NOMO-1 treated with dmso at 0.1 percent for 144 hours (cell line): ENCODE results near the gene TTC33.
A peak's percentile ranks its signal among the peaks of the same experiment; 100 is the strongest.

ENCODE experiments used
- DNase-seq: peaks from one replicate; lab custom pipeline; 2025; ENCODE audit not compliant: unreplicated experiment; lab: John Stamatoyannopoulos, UW

Gene TTC33

DNA sequence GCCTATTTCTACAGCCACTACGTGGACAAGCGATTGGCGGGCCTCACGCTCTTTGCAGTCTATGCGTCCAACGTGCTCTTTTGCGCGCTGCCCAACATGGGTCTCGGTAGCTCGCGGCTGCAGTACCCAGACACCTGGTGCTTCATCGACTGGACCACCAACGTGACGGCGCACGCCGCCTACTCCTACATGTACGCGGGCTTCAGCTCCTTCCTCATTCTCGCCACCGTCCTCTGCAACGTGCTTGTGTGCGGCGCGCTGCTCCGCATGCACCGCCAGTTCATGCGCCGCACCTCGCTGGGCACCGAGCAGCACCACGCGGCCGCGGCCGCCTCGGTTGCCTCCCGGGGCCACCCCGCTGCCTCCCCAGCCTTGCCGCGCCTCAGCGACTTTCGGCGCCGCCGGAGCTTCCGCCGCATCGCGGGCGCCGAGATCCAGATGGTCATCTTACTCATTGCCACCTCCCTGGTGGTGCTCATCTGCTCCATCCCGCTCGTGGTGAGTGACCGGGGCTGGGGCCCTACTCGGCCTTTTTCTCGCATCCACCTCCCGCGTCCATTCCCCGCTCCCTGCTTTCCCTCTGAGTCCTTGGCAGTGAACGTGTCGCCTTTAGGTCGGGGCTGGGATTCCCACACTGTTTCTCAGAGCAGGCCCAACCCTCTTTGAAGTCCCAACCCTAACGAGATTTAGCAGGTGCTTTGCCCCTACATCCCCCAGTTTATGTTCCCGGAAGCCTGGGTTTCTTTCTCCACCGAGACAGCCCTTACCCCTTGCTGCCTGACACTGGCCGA is 74.2 kb downstream of the TTC33 start:
- peak; percentile 74 for DNase-seq

DNA sequence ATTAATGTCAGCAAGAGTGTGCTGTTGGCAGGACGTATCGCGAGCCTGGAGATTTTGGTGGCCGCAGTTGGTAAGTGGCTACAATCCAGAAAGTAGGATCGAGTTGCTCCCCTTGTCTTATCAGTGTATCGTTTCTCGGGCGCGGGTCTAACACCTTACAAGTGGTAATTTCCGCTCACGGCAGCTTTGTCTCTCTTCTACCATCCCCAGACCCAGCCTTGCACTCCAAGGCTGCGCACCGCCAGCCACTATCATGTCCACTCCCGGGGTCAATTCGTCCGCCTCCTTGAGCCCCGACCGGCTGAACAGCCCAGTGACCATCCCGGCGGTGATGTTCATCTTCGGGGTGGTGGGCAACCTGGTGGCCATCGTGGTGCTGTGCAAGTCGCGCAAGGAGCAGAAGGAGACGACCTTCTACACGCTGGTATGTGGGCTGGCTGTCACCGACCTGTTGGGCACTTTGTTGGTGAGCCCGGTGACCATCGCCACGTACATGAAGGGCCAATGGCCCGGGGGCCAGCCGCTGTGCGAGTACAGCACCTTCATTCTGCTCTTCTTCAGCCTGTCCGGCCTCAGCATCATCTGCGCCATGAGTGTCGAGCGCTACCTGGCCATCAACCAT is 74.9 kb downstream of the TTC33 start:
- peak; percentile 35 for DNase-seq

DNA sequence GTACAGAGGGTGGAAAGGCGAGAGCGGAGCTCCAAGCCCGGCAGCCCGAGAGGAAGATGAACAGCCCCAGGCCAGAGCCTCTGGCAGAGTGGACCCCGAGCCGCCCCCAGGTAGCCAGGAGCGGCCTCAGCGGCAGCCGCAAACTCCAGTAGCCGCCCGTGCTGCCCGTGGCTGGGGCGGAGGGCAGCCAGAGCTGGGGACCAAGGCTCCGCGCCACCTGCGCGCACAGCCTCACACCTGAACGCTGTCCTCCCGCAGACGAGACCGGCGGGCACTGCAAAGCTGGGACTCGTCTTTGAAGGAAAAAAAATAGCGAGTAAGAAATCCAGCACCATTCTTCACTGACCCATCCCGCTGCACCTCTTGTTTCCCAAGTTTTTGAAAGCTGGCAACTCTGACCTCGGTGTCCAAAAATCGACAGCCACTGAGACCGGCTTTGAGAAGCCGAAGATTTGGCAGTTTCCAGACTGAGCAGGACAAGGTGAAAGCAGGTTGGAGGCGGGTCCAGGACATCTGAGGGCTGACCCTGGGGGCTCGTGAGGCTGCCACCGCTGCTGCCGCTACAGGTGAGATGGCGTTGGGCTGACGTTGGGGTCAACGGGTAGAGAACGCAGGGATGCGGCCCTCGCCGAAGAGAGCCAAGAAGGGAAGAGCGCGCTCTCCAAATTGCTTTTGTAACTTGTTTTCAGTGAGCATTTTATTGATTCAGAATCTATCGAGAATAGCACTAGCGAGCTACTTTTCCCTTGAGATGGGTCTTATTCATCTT is 75.7 kb downstream of the TTC33 start, which contains the start of gene PTGER4:
Gene PTGER4 (plus strand): TSS at position 3 of the 769 bp plus-strand sequence. CDS start 1,079 bp downstream, outside the sequence.
- DNase-seq: no peak

DNA sequence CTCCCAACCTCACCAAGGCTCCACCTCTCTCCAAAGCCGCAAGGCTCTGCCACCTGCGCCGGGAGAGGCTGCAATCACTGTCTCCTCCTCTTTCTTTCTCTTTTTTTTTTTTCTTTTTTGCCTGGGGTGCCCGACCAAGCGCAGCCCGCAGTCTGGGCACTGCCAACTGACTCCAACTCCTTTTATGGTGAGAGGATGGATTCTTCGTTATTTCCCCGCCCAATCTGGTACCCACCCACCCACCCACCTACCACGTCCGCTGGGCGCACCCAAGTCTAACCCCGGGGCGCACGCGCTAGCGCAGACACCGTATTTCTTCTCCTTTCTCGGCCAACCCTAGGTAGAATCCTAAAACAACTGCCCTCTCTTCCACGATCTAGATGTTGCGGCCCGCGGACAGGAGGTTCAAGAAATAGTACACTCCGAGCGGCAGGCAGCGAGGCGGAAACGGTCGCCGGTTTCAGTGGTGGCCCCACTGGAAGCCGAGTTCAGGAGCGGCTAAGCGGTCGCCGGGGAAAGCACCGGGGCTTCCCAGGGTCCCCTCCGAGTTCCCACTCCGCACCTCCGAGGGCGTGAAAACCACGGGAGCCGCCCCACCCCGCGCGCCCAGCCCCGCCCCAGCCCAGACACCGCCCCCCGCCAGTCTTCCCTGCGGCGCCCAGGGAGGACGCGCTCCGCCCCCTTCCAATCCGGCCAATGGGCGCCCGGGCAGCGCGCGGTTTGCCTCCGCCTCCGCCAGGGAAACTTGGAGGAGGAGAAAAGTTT is 76.4 kb downstream of the TTC33 start:
- peak; percentile 99 for DNase-seq

DNA sequence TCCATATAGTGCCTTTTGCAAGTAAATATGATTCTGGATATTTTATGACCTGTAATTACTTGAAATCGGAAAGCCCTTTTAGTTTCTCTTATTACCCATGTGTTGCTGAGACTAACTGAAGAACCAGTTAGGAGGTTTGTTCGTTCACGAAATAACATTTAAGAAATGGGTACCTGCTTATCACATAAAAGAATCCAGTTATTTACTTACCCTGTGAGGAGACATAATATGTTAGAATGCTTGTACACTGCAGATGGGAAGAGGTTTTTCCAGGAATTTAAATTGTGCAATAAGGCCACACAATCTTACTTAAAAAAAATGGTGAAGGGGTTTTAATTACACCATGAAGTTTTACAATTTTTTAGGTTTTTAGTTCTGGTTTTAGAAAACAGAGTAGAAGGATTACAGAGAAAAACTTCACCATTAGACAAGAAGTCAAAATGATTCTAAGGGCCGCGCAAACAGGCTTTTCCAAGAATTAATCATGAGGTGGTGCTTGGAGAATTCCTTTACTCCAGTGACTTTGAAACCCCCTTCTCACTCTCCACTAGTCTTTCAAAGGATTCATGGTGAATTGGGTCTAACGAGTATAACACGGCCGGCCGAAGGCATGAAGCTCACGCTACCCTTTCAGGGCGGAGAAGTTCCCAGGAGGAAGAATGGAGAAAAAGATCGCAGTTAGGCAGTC is 77.2 kb downstream of the TTC33 start:
- no peak for DNase-seq

DNA sequence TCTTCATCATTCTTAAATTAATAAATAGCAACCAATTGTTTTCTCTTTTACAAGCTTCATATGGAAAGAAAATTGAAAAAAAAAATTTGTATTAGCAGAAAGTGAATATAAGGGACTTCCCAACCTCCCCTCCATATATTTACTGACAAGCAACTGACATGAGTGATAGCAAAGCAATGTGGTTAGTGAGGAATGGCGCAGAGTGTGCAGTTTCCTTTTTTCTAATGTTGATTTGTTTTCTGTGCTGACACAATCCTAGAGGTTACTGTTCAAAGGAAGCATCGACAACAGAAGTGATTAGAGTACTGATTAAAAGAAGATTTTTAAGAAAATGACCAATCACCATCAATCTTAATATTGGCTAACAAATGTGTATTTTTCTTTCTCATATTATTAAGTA is 77.7 kb downstream of the TTC33 start:
- peak; percentile 45 for DNase-seq

DNA sequence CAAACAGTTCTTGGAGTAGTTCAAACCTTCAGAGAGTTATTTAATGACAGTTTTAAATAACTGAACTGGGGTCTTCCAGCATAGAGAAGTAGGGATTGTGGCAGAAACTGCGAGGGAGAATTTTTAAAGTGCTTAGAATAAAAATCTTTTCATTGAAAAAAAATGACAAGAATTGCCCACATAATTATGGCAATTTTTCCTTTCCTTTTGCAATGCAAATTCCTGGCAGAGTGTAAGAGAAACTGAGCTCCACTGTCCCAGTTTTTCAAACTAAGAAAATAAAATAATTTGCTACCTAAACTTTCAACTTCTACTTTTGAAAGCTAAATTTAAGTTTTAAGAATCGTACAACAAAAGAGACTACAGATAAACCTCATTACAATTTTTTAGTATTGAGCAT is 78.3 kb downstream of the TTC33 start:
- no peak for DNase-seq

DNA sequence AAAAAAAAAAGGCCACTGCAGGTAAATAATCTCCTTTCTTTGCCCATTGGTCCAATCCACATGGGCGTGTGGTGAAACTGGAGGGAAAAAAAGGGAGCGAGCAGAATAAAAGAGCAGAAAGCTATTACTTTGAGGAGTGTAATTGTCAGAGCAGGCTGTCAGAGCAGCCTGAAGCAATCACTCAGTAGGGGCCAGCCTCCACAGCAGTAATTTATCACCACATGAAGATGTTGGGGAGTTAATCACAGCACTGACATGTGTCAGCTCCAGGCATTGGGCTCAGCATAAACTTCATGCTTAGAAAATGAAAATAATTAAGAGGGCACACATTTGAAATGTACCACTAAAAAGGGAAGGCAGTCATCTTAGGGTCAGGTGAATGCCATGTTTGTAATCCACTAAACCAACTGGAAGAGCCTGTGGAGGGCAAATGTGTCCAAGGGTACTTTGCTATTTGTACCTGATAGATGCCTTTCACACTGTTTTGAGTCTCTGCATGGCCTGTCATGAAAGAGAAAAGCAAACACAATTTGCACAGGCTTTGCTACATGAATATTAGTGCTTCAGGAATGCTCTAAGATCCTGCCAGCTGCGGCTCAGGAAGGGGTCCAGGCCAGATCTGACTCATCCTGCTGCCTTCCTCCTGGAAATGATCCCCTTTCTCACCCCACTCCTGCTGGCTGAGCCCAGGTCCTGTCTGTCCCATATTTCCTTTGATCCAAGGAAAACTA is 79.0 kb downstream of the TTC33 start:
- DNase-seq: no peak

DNA sequence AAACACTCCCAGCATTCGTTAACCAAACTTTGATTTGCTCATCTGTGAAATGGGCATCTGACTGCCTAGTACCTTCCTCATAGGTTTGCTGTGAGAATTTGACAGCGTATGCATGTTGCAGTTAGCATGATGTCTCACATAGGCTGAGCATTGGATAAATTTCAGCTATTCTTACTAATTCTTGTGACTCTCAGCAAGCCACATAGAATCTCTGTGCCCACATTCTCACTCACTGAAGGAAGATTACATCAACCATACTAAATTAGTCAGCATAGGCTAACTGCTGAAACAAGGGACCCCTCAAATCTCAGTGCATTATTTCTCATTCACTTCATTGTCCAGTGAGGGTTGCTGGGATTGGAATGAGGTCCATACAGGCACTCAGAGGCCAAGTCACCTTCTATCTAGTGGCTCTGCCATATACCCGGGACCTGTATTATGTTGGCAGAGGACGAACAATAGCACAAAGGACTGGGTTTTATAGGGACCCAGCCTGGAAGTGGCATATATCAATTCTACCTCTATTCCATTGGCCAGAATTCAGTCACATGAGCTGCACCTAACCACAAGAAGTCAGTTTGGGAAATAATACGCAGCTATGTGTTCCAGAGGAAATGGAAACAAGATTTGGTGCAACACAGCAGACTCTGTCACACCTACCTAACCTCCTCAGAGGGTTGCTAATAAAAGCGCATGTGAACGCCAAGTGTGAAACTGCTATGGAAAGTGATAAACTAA is 80.2 kb downstream of the TTC33 start:
- no peak for DNase-seq

DNA sequence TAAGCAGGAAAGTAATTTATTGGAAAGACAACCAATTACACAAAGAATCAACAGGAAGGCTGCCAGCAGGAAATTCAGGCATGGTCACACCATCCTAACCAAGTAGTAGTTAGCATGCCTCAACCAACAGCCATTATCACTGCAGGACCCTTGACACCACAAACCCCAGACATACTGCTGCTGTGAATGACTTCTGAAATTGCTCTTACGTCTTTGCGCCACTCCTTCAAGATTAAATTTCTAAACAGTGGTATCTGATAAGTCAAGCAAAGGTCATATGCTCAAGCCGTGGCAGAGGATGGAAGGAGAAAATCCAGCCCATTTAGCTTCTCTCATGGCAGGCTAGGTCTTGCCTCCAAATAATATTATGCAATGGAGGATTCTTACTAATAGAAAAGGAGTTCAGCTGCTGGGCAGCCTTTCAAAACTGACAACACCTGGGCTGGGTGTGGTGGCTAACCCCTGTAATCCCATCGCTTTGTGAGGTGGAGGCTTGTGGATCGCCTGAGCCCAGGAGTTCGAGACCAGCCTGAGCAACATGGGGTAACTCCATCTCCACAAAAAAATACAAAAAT is 81.0 kb downstream of the TTC33 start:
- no peak for DNase-seq

DNA sequence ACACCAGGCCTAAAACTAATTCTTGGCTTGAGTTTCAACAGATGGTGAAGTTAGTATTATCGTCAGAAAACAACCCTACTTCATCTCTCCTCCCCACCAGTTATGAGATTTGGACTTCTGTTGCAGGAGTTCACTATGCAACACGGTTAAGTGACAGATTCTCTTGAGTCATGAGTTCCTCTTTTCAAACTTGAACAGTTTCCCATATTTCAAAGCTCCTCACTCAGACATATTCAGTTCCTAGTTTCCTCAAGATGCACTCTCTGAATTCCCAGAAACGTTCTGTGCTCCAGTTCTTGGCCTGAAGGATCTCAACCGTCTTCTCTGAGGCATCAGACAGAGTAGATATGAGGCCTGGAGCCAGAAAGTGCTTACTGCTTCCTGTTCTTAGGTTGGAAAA is 83.3 kb downstream of the TTC33 start:
- DNase-seq: peak; percentile 68

DNA sequence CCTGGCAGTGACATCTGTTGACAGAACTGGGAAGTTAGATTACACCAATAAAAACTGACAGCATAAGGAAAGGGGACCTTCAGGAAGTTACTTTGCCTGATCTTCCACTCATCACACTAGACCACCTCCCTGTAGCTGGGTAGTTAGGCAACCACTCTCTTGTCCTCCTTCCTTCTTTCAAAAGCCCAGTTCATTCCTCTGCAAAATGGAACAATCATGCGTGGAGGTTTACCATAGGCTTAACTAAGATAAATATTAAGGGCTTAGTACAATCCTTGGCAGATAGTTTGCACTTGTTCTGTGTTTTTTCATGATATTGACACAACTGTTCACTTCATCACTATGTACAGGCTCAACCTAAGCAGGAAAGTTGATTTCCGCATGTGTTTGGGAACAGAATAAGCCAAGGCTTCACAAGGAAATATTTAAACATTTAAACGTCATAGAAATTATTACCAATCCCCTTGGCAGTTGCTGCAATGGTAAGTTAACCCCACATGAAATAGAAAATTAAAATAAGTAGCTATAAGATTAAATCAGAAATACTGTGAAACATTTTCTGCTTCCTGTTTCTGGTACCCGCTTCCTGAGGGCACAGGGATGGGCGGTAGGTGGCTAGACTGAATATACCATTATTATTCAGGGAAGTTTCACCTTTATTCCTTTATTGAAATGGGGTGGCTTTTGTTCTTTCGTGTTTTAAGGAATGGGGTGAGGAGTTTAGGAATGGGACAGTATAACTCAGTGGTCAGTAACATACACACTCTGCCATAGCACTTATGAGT is 86.0 kb downstream of the TTC33 start:
- peak; percentile 58 for DNase-seq

DNA sequence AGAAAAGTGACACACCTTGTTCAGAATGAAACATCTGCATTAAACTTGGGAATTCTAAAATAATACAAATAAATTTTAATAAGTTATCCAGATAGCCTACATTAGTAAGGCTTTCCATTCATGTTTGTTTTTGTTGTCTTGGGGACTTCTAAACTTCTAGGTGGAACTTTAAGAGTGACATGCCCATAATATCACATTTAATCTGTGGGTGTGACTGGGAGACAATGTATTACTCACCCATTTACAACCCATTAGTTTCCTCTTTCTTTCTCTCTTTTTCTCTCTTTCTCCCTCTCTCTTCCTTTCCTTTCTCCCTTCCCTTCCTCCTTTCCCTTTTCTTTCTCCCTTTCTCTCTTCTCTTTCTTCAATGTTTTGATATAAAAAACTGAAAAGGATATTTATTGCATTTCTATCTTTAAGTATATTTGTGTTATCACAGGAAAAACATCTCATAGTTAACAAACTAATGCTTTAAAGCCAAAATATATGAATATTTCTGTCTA is 88.5 kb downstream of the TTC33 start:
- DNase-seq: no peak

DNA sequence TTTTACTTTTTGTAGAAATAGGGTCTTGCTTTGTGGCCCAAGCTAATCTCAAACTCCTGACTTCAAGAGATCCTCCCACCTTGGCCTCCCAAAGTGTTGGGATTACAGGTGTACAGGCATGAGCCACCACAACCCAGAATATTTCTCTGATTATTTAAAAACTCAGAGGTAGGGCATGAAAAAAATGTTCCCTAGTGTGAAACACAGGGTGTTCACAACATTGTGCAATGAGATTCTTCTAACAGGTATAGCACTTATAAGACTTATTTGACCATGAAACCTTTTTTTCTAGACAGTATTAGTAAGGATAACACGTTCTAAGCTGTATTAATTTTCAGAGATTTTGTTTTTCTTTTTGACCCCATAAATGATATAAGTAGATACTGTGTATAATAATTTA is 89.1 kb downstream of the TTC33 start:
- DNase-seq: no peak

DNA sequence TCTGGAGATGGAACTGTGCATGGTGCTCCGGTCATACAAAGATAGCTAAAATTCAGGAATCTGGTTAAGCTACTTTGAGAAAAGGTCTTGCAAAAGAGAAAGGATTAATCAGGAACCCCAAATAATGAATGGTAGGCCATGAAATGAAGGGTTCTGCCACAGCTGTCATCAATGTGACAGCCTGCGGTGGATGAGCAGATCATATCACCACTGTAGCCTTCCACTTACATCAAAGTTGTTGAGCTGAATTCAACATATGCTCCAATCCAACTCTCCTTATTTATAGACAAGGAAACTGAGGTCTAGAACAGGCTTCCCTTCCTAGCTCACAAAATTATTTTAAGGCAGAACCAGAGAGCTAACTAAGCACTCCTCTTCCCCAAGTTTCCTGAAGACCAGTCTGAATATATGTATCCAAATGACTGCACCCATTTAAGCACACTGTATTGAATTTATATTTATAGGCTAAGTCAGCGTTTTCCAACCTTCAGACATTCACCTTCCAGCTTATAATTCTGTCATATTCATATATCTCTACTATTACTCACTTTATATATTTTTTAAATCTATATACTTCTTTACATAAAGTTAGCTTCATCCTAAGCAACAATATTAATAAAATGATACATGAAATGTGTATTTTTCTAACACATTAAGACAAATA is 90.0 kb downstream of the TTC33 start:
- DNase-seq: no peak

DNA sequence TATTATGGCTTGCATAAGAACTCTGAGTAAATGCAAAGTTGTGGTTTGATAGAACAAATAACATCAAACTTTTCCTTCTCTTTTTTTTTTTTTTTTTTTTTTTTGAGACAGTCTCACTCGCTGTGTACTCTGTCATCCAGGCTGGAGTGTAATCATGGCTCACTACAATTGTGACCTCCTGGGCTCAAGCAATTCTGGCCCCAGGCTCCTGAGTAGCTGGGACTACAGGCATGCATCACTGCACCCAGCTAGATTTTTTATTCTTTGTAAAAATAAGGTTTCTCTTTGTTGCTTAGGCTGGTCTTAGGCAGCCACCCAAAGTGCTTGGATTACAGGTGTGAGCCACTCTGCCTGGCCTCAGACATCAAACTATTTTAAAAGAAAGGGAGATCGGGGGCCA is 95.0 kb downstream of the TTC33 start:
- DNase-seq: no peak

DNA sequence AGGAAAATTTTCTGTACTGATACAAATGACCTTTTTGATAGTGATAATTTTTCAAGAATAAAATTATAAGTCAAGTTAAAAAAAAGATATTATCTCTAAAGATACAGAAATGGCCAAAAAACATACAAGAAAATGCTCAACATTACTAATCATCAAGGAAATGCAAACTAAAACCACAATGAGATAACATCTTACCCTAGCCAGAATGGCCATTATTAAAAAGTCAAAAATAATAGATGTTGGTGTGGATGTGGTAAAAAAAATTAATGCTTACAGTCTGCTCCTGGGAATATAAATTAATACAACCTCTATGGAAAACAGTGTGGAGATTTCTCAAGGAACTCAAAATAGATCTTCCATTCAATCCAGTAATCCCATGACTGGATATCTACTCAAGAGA is 99.0 kb downstream of the TTC33 start:
- DNase-seq: no peak
